ENCODE results near the gene NR2E1. TPM values are rescaled to one million over a fixed set of nuclear protein-coding genes. Genes with fewer than 3 reads are reported as not detected.

Gene NR2E1
- total RNA-seq, 1 donor from 2014 or later, result not detected

- DNase-seq (ENCODE audit: low spot score), result no peak
These were observed 9.5 kb upstream of the NR2E1 start for GRCh38 chr6:108156180-108156937.

GRCh38 chr6:108156938-108157233, 8.9 kb upstream of the NR2E1 start:
- no peak for DNase-seq (ENCODE audit: low spot score)

GRCh38 chr6:108157234-108157980, 8.4 kb upstream of the NR2E1 start:
- no peak for DNase-seq (ENCODE audit: low spot score)

GRCh38 chr6:108157981-108158525, 7.8 kb upstream of the NR2E1 start:
- no peak for DNase-seq (ENCODE audit: low spot score)

- DNase-seq (ENCODE audit: low spot score), result no peak
These were observed 5.8 kb upstream of the NR2E1 start for GRCh38 chr6:108159981-108160380.

- no peak for DNase-seq (ENCODE audit: low spot score)
These were observed 4.0 kb upstream of the NR2E1 start for GRCh38 chr6:108161724-108162282.

GRCh38 chr6:108163267-108163643, 2.6 kb upstream of the NR2E1 start:
- DNase-seq (ENCODE audit: low spot score), result no peak

- no peak for DNase-seq (ENCODE audit: low spot score)
These were observed 1.9 kb upstream of the NR2E1 start for GRCh38 chr6:108163644-108164542.

- DNase-seq (ENCODE audit: low spot score), result no peak
These were observed 1.3 kb upstream of the NR2E1 start for GRCh38 chr6:108164543-108164814.

- DNase-seq (ENCODE audit: low spot score), result no peak
These were observed 761 bp upstream of the NR2E1 start for GRCh38 chr6:108164815-108165706.

GRCh38 chr6:108166664-108167448, 1.0 kb downstream of the NR2E1 start:
- no peak for DNase-seq (ENCODE audit: low spot score)

- no peak for DNase-seq (ENCODE audit: low spot score)
These were observed 1.7 kb downstream of the NR2E1 start for GRCh38 chr6:108167449-108168089.

- no peak for DNase-seq (ENCODE audit: low spot score)
These were observed 2.3 kb downstream of the NR2E1 start for GRCh38 chr6:108168090-108168463.

GRCh38 chr6:108168501-108169463, 3.0 kb downstream of the NR2E1 start:
- no peak for DNase-seq (ENCODE audit: low spot score)

- no peak for DNase-seq (ENCODE audit: low spot score)
These were observed 3.9 kb downstream of the NR2E1 start for GRCh38 chr6:108169464-108170331.

GRCh38 chr6:108170332-108171290, 4.8 kb downstream of the NR2E1 start:
- DNase-seq (ENCODE audit: low spot score), result no peak

All from mesenteric fat pad (tissue), 1 donor.